OCI-LY7 (cell line): Measurements from ENCODE around the gene LRPPRC. TPM values are rescaled to one million over a fixed set of nuclear protein-coding genes. Genes with fewer than 3 reads are reported as not detected.
"Not testable (repeated sequence)": the region's sequence is repeated elsewhere in the genome, so short reads cannot be mapped to it uniquely, and the experiment has no call there.

ENCODE experiments used
- BruUV-seq: library from RNA; stranded (reverse); fragments of 400-500 nt; replicated peaks from 2 replicates; lab custom pipeline; 2021; lab: Mats Ljungman, UMichigan
- CTCF ChIA-PET: fragments of 300-600 bp; sonication (Branson Sonifier 250); formaldehyde crosslinking; loops from one replicate; lab custom pipeline; 2022; ENCODE audit warnings: antibody characterized with exemption; ENCODE audit not compliant: unreplicated experiment; lab: Charles Lee
- POLR2A ChIA-PET: fragments of 300-600 bp; sonication (Branson Sonifier 250); formaldehyde crosslinking; loops from one replicate; lab custom pipeline; 2022; ENCODE audit warnings: antibody characterized with exemption; lab: Charles Lee
- DNase-seq: peaks from one replicate; pipeline ENCODE4 v3.0.0-alpha.2; 2015; ENCODE audit warnings: low spot score
- H2AFZ ChIP-seq: fragments of 200-600 bp; sonication (generic), shearing (Covaris generic); 2 replicates; pipeline ENCODE4 v1.6.1; 2014; ENCODE audit warnings: mild to moderate bottlenecking, antibody characterized with exemption, low read length, moderate library complexity
- H3K27ac ChIP-seq: fragments of 200-600 bp; sonication (generic); 2 replicates; pipeline ENCODE4 v1.5.1; 2014; ENCODE audit warnings: mixed run types, low read depth, mild to moderate bottlenecking, moderate library complexity, low read length, inconsistent platforms; ENCODE audit not compliant: poor library complexity, severe bottlenecking
- H3K36me3 ChIP-seq: fragments of 200-600 bp; sonication (generic); 2 replicates; pipeline ENCODE4 v1.6.1; 2014; ENCODE audit warnings: mild to moderate bottlenecking, antibody characterized with exemption, low read length, moderate library complexity, mixed read lengths; ENCODE audit not compliant: insufficient read depth
- H3K4me1 ChIP-seq: fragments of 200-600 bp; sonication (generic); 2 replicates; pipeline ENCODE4 v1.5.1; 2014; ENCODE audit warnings: mild to moderate bottlenecking, low read length; ENCODE audit not compliant: insufficient read depth, poor library complexity, severe bottlenecking
- H3K4me2 ChIP-seq: fragments of 200-600 bp; sonication (generic); 2 replicates; pipeline ENCODE4 v1.6.1; 2014; ENCODE audit warnings: mild to moderate bottlenecking, low read length
- H3K4me3 ChIP-seq: fragments of 200-600 bp; sonication (generic); 2 replicates; pipeline ENCODE4 v1.5.1; 2014; ENCODE audit warnings: mild to moderate bottlenecking, low read depth, low read length; ENCODE audit not compliant: poor library complexity, severe bottlenecking
- H3K79me2 ChIP-seq: fragments of 200-600 bp; sonication (generic); 2 replicates; pipeline ENCODE4 v1.6.1; 2016; ENCODE audit warnings: low read depth, mild to moderate bottlenecking, low read length, moderate library complexity, mixed read lengths; ENCODE audit not compliant: insufficient read depth
- H3K9me2 ChIP-seq: fragments of 200-600 bp; sonication (generic); 2 replicates; pipeline ENCODE4 v1.6.1; 2016; ENCODE audit warnings: mild to moderate bottlenecking, low read length, mixed read lengths; ENCODE audit not compliant: insufficient read depth
- H3K9me3 ChIP-seq: fragments of 200-600 bp; sonication (generic); 2 replicates; pipeline ENCODE4 v1.6.1; 2014; ENCODE audit warnings: mild to moderate bottlenecking, mixed run types, low read length, mixed read lengths
- H4K20me1 ChIP-seq: fragments of 200-600 bp; sonication (generic); 2 replicates; pipeline ENCODE4 v1.6.1; 2014; ENCODE audit warnings: mild to moderate bottlenecking, antibody characterized with exemption, low read length, moderate library complexity, mixed read lengths; ENCODE audit not compliant: insufficient read depth
- EZH2phosphoT487 ChIP-seq: fragments of 200-600 bp; sonication (generic); IDR thresholded peaks from 2 replicates; pipeline ENCODE4 v1.6.1; 2018; ENCODE audit warnings: low read depth, borderline replicate concordance, mild to moderate bottlenecking, mixed run types, antibody characterized with exemption, low read length, moderate library complexity, mixed read lengths
- intact Hi-C: fragments of 100-400 bp; cut with micrococcal nuclease; formaldehyde crosslinking; loops from one replicate; pipeline ENCODE4 v1.10.0; 2022; ENCODE audit not compliant: unreplicated experiment
- total RNA-seq, 2 experiments: library from RNA; depleted of rRNA in 1 of 2; stranded (reverse); fragments of >200 nt in 1 of 2; shearing (Covaris generic) in 1 of 2; gene quantifications; 2 replicates each; pipeline ENCODE4 v1.2.3, GENCODE V29; 2014 to 2022
- TF ChIP-seq, protein P1 (sequence below): fragments of 200-600 bp; sonication (generic); conservative IDR thresholded peaks from 2 replicates; pipeline ENCODE4 v1.5.1; 2014; ENCODE audit warnings: mild to moderate bottlenecking, antibody characterized with exemption, low read length, moderate library complexity, mixed read lengths

The LRPPRC gene
- total RNA-seq, 2 experiments from 2014 or later, result 64.4 to 136 TPM

GRCh38 chr2:43924463-43924862 is 71.3 kb downstream of the LRPPRC start:
- CTCF ChIA-PET, result no interaction called here
- BruUV-seq, result no TSS peak
- Histone ChIP-seq H3K4me3 (no peak overlapping the region), H3K79me2 (no peaks in the 10 kb centered on the region), H3K9me3 (no peaks in the 10 kb centered on the region), H4K20me1 (no peaks in the 10 kb centered on the region), H3K4me1 (no peaks in the 10 kb centered on the region), H3K9me2 (no peaks in the 10 kb centered on the region), H2AFZ (no peak overlapping the region), H3K4me2 (no peak overlapping the region), H3K27ac (no peak overlapping the region), H3K36me3 (peaks cover 97% of the 10 kb centered on the region)
- no peak for TF ChIP-seq EZH2phosphoT487
- TF ChIP-seq, protein P1, sequence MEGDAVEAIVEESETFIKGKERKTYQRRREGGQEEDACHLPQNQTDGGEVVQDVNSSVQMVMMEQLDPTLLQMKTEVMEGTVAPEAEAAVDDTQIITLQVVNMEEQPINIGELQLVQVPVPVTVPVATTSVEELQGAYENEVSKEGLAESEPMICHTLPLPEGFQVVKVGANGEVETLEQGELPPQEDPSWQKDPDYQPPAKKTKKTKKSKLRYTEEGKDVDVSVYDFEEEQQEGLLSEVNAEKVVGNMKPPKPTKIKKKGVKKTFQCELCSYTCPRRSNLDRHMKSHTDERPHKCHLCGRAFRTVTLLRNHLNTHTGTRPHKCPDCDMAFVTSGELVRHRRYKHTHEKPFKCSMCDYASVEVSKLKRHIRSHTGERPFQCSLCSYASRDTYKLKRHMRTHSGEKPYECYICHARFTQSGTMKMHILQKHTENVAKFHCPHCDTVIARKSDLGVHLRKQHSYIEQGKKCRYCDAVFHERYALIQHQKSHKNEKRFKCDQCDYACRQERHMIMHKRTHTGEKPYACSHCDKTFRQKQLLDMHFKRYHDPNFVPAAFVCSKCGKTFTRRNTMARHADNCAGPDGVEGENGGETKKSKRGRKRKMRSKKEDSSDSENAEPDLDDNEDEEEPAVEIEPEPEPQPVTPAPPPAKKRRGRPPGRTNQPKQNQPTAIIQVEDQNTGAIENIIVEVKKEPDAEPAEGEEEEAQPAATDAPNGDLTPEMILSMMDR, result no peak
- POLR2A ChIA-PET, result interaction anchor here (0.6 to 0.8 kb wide), 3 partner anchors 15 to 64 kb away, joined by 3 read pairs; no protein-coding TSS in a partner anchor
- no peak for DNase-seq
- intact Hi-C loops, result no loop called here

DNA sequence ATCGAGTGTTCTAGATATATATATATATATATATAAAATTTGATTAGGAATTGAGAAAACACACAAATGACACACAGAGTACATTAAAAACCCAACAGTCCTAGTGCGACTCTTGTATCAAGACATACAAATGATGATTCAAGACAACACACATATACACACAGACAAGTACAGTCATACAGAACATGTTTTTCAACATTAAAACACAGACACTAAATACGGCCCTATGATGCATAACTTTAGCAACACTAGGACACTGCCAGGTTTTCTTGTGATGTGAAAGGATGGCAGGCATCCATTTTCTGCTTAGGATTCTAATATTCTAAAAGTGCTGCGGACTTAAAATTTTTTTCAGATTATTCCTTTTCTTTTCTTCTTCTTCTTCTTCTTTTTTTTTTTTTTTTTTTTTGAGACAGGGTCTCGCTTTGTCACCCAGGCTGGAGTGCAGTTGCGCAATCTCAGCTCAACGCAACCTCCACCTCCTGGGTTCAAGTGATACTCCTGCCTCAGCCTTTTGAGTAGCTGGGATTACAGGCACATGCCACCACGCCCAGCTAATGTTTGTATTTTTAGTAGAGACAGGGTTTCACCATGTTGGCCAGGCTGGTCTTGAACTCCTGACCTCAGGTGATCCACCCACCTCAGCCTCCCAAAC is 84.5 kb downstream of the LRPPRC start:
- intact Hi-C loops, H3K9me3 ChIP-seq, H3K4me2 ChIP-seq, H3K27ac ChIP-seq, CTCF ChIA-PET, BruUV-seq, H3K79me2 ChIP-seq, H3K4me3 ChIP-seq, H3K9me2 ChIP-seq, H2AFZ ChIP-seq, H4K20me1 ChIP-seq, DNase-seq, H3K4me1 ChIP-seq: not testable (repeated sequence)
- H3K36me3 ChIP-seq, result peaks cover 91% of the 10 kb centered on the region
- POLR2A ChIA-PET, result interaction anchor here (0.7 kb wide), 2 partner anchors 177 to 823 kb away, joined by 6 to 8 read pairs; no protein-coding TSS in a partner anchor

DNA sequence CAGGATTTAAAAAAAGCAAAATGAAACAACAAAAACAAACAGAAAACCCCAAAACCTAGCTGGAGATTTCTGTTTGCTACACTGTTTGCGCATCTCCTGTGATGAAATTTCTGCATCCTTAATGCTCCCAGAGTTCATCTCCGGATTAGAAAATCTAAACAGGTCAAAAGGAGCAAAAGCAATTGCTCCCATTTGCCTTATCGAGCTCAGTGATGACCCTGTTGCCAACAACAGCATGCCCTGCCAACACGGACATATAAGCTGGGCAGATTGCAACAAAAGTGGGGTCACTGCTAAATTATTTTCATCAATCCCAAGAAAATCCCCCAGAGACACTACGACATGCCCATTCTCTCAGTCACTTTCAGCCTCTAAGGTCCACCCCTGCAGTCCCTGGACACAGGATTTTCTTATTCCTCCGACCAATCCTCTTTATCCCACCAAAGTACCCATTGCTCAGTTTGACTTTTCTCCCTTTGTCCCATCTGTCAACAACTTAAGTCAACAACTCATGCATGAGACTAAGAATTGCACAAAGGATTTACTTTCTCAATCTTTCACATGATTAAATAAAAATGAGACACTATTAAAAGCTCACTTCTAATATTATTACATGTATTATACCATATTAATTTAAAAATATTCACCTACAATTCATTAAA is 89.2 kb downstream of the LRPPRC start:
- no peak for DNase-seq
- BruUV-seq, result no TSS peak
- ChIA-PET POLR2A (interaction anchor here (0.6 kb wide), 1 partner anchor 1353 kb away, joined by 3 read pairs; no protein-coding TSS in a partner anchor), CTCF (no interaction called here)
- Histone ChIP-seq H3K79me2 (no peaks in the 10 kb centered on the region), H4K20me1 (no peaks in the 10 kb centered on the region), H3K4me1 (no peaks in the 10 kb centered on the region), H3K36me3 (peaks cover 92% of the 10 kb centered on the region), H2AFZ (no peak overlapping the region), H3K27ac (no peak overlapping the region), H3K4me2 (no peak overlapping the region), H3K9me3 (no peaks in the 10 kb centered on the region), H3K9me2 (no peaks in the 10 kb centered on the region), H3K4me3 (no peak overlapping the region)
- TF ChIP-seq, protein P1, result no peak
- no peak for TF ChIP-seq EZH2phosphoT487
- intact Hi-C loops, result no loop called here
